Epidermal melanocyte (primary cell): Measurements from ENCODE around the gene GSTO2.

Source experiments
- DNase-seq: peaks from one replicate; pipeline ENCODE4 v3.0.0; 2011; ENCODE audit warnings: low spot score; ENCODE audit not compliant: insufficient read length

GSTO2 gene

DNA sequence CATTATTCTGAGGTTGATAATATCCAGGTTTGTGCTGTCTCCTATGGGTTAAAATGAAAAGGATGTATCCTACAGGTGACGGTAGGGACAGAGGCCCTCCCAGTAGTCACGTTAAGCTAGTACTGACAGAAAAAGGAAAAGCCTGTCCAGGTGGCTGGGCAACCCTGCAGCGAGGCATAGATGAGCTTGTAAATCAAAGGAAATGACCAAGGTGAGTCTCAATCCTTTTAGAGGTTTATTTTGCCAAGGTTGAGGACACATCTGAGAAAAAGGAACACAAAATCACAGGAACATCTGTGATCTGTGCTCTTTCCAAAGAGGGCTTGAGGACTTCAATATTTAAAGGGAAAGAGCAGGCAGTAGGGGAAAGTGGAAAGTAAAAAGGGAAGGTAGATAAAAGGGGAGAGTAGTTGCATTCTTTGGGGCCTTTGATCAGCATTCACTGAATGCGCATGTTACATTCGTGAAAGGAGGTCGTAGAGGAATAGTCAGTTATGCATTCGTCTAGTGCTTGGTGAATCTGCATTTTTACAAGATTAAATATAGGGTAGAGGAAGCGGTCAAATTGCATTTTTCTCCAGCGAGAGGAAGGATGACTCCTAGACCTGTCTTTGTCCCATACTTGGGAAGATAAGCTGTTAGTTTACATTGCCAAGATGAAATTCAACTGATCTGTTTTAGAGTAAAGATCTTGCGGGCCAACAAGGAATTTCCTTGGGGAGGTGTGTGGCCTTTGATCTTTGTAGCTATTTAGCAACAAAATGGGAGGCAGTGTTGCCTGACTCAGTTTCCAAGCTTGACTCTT lies 15.2 kb upstream of the GSTO2 start:
- DNase-seq: no peak

DNA sequence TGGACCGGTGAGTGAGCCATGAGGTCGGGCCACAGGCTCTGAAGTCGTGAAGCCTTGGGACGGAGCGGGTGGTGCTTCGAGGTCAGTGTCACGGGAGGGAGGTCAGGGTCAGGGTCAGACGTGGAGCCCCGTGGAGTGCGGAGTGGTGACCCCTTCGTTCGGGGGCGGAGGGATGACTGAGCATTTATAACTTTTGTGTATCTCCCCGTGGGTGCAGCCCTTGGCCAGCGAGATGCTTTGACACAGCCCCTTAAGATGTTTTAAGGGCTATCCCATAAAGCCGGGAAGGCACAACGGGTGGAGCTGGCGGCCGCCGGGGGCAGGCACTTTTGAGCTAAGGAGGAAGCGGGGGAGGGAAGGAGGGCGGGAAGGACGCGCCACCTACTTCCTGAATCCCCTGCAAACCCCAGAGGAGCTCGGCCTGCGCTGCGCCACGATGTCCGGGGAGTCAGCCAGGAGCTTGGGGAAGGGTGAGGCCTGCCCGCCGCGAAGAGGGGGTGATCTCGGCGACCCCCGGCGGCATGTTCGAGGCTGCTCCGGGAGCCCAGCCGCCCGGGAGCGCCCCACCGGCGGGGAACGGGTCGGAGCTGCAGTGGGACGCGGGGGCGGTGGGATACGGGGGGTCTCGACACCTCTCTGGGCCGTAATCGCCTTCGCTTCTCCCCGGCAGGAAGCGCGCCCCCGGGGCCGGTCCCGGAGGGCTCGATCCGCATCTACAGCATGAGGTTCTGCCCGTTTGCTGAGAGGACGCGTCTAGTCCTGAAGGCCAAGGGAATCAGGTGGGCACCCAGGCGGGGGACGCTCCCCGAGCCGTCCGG lies 14.3 kb upstream of the GSTO2 start, which contains the start of gene GSTO1:
Gene GSTO1, plus strand, starts transcription at position 400 of the 818 bp plus-strand sequence. Its CDS starts 37 bp downstream, at position 437.
- DNase-seq: peak; percentile 75

DNA sequence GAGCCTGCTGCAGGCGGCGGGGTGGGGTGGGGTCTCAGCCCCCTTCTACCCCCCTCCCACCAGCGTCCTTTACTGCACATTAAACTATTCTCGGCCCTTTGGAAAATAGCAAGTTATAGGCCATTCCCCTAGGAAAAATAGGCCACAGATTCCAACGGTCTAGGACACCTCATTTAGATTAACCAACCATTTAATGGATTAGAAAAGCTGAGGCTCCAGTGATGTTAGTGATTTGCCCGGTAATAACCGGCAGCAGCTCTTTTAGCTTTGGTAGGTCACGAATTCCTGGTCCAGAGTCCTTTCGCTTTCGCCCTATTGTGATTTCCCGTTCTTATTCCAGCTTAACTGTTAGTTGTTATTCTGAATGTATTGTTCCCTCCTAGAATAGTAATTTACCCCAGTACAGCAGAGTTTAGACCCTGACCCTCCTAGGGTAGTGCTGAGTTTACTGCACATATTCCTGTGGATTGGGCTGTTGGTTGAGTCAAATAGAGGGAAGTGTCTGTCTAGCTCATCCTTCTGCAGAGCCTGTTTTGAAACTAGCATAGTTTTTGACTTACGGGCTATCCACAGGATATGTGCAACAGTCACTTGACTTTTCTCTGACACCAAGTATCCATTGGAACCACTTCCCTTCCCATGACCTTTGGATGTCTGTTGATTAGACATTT lies 13.5 kb upstream of the GSTO2 start:
- peak; percentile 52 for DNase-seq

DNA sequence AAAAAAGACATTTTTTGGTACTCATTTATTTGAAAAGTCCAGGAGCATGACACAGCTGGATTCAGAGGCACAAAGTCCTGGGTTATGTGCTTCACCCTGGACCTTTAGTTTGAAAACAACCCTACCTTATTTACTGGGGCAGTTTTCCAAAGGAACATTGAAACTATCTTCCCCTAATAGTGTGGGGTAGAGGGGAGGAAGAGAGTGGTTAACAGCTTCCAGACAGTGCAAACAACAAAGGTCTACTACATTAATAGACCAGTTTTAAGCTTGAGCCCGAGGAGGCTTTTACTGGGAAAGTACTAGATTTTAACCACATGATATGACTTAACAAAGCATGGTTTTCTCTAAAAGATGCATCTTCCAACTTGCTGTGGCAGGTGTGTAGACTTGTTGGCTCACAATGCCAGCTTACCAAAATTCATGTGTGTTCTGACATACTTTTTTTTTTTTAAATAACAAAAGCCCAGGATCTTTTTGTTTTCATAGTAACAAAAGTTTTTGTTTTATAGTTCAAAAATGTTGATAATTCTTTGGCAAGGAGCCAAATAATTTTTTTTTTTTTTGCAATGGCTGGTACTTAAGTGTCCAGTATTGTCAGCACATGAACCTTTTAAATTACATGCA lies 12.5 kb upstream of the GSTO2 start:
- no peak for DNase-seq

DNA sequence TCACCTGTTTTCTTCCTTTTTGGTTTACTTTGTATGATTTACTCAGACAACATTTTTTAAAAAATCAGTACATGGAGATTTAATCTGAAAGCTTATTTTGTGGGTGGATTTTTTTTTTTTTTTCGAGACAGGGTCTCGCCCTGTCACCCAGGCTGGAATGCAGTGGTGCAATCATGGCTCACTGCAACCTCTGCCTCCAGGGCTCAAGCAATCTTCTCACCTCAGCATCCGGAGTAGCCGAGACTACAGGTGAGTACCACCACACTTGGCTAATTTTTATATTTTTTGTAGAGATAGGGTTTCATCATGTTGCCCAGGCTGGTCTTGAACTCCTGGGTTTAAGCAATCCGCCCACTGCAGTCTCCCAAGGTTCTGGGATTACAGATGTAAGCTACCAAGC lies 11.7 kb upstream of the GSTO2 start:
- no peak for DNase-seq

DNA sequence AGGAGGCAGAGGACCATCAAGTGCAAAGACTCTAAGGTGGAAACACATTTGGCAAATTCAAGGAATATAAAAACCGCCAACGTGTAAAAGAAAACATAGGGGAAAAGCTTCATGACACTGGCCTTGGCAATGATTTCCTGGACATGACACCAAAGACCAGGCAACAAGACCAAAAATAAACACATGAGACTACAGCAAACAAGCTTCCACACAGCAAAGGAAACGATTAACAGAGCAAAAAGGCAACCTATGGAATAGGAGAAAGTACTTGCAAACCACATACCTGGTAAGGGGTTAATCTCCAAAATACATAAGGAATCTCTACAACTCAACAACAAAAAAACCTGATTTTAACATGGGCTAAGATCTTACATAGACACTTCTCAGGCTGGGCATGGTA lies 10.8 kb upstream of the GSTO2 start:
- no peak for DNase-seq

DNA sequence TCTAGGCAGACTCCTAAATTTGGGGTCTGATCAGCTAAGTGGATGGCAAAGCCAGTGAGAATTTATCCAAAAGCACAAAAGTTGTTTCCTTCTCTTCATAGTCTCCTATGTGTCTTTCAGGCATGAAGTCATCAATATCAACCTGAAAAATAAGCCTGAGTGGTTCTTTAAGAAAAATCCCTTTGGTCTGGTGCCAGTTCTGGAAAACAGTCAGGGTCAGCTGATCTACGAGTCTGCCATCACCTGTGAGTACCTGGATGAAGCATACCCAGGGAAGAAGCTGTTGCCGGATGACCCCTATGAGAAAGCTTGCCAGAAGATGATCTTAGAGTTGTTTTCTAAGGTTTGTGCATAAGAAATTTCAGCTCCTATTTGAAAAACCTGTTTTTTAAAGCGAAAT lies 9.5 kb upstream of the GSTO2 start:
- no peak for DNase-seq

DNA sequence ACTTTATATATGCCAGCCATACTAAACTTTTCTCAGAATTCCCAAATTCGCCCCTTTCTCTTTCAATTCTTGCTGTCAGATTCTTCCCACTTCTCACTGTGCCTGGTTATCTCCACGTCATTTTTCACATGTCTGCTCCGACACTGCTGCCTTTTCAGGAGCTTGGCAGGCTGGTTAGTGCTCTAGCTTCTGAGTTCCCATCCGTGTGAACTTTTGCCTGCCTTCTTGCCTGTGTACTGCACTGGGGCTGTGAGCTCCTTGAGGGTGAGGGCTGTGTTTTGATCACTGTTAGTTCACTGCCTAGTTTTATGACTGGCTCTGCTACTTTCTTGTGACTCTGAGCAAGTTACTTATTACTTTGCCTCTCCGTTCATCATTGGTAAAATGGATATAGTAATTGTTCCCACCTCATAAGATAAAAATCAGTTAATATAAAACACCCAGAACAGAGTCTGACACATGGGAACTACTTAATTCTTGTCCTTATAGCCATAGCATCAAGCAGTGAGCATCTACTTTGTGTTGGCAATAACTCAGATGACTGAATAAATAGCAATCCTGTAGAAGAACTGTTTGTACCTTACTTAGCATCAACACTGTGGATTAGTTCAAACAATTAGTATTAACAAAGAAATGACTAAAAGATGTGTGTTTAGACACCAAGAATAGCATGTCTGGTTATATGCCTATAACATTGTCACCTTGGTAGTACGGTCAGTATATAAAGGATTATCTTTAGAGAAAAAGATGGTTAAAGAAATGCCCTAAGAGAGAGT lies 8.8 kb upstream of the GSTO2 start:
- DNase-seq: no peak

DNA sequence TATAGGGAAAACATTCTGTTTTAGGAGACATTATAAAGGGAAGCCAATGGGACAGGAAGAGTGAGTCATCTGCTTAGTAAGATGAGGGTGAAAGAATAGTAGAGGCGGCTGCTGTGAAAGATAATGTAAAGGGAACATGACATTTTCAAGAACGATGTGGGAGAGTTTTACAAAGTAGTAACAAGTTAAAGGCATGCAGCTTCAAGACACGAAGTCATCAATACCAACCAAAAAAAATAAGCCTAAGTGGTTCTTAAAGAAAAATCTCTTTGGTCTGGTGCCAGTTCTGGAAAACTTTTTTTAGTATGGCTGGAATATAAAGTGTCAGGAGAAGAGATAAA lies 8.2 kb upstream of the GSTO2 start:
- DNase-seq: no peak

DNA sequence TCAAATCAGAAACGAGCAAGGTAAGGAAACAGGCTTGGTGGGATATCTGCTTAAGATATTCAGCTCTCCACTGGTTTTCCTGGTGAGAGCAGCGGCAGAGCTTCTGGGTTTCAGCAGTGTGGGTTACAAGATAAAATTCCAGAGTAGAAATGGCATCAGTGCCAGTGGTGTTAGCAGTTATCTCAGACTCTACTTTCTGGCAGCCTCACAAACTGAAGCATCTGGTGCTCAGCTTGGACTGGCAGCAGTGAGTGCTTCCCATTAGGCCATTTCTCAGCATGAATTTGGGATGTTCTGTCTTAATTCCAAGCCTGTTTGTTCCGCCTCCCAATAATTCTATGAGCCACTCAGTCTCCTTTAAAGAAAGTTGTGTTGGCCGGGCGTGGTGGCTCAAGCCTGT lies 6.9 kb upstream of the GSTO2 start:
- no peak for DNase-seq

DNA sequence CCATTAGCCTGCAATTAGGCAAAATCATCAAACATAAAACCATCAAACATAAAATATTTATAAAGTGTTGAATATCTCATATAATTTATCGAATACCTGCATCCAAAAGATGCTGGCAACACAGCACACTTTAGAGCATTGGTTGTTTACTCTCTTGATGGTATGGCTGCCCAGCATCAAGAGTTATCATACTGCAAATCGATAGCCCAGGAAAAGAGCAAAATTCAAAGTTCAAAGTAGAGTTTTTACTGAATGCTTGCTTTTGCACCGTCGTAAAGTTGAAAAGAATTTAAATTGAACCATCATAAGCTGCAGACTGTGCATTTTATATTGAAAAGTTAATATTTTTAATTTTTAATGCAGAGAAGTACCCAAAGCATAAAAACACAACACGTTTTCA lies 4.2 kb upstream of the GSTO2 start:
- DNase-seq: no peak

DNA sequence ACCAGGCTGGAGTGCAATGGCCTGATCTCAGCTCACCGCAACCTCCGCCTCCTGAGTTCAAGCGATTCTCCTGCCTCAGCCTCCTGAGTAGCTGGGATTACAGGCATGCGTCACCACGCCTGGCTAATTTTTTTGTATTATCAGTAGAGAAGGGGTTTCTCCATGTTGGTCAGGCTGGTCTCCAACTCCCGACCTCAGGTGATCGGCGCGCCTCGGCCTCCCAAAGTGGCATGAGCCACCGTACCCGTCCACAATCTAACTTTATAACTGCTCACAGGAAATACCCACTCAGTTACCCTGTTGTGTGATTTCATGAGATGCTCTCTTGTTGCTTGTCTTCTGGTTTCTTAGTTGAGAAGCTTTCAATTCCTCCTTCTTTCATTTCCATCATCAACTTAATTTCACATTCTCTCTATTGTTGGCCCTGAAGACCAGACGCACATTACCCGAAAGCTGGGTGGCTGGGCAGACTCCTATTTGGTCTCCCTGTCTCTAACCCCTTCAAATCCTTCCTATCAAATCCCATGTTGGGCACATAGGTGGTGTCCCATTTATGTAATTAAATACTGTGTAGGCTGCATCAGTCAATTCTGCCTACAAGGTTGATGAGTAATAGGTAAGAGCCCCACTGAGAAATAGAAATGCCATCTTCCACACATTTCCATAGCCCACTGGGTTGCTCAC lies 1.1 kb upstream of the GSTO2 start:
- DNase-seq: no peak

DNA sequence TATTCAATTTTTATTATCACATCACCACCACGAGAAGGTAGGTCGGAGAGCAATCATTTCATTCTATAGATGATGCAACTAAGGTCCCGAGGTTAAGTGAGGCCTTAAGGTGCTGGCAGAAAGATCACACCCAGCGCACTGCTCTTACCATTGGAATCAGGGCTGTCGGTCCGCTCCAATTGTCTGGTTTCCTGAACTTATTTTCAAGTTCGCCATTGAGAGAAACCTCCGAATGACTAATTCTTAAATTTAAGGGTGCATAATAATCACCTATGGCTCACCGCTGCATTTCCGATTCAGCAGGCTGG lies 625 bp upstream of the GSTO2 start:
- no peak for DNase-seq

DNA sequence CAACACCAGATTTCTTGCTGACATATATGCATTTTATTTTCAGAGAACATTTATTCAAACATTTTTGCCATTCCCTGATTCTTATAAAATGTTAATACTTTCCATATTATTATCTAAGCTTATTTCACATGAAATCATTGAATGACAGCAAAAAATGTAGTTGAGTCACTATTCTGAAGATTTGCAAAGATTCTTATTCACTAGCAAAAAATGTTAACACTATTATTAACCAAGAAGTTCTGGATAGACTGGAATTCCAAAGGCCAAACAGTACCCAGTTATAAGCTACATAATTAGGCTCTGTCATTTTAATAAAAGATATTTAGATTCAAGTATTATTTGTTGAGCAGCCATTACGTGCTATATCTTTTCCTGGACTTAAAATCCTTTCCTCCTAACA lies 4.3 kb downstream of the GSTO2 start:
- no peak for DNase-seq

DNA sequence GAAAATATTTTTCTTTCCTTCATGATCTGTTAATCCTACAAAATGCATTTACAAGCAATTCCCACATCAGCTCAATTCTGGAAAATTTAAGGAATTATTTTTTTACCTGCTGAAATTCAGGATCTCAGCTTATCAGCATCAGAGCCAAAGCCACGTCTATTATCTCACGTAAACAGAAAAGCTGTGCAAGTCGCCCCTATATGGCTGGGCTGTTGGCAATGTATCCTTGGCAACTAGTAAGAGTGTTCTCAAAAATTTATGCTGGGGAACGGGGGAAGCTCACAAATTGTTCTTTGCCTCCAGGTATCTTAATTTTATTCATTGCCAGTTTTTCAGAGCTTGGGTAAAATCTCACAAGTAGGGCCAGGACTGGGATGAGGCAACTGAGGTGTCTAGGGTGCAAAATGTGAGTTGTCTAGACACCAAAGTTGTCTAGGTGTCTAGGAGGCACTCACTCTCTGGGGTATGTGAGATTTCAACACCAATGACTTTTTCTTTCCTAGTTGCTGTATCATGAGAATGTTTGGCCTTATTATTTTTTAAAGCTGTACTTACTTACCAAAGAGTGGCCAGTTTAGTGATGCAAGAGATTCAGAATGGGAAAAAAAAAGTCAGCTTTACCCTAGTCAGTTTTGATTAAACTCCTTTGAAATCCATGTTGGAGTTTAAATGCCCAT lies 5.1 kb downstream of the GSTO2 start:
- DNase-seq: no peak

DNA sequence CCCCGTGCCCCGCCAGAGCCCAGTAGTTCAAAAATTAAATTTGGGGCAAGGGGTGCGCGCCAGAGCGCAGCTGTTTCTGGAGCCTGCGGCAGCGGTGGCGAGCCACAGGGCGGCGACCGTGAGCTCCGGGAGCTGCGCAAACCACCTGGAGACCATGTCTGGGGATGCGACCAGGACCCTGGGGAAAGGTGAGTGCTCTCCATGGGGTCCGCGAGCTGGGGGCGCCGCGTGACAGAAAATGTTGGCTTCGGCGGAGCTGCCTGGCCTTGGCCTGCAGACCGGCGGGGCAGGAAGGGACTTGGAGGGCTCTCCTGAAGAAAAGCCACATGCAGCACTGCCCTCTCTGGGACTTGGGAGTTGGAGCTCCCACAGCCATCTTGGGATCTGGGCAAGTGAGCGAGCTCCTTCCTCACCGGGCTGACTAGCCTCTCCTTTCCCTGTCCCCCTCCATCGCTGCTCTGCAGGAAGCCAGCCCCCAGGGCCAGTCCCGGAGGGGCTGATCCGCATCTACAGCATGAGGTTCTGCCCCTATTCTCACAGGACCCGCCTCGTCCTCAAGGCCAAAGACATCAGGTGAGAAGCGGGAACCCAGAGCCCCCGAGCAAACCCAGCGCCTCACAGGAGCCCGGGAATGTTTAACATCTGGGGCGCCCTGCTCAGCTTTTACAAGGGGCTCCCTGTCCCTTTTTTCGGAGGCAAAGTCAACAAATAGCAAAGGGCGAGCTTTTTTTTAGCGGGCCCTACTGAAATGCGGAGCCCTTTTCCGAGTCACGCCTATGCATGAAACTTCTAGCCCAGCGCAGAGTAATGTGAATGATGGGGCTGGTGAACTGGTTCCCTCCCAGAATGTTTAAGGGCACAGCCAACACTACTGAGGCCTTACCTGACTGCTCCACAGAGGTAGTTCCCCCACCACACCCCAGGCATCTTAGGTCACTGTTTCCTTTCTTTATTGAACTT lies 6.1 kb downstream of the GSTO2 start:
- DNase-seq: peak; percentile 54

DNA sequence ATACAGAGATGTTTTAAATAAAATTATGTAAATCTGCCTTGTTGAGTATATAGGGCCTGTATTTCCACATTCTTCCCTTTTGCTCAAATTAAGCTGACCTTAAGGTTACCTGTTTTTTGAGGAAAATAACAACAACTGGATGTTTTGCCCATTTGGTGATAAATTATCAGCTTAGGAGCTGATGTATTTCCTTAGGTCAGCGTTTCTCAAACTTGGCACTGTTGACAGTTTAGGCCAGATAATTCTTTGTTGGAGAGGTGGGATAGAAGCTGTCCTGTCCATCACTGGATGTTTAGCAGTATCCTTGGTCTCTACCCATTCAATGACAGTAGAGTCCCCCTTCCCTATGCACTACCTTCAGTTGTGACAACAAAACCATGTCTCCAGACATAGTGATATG lies 7.2 kb downstream of the GSTO2 start:
- DNase-seq: no peak

DNA sequence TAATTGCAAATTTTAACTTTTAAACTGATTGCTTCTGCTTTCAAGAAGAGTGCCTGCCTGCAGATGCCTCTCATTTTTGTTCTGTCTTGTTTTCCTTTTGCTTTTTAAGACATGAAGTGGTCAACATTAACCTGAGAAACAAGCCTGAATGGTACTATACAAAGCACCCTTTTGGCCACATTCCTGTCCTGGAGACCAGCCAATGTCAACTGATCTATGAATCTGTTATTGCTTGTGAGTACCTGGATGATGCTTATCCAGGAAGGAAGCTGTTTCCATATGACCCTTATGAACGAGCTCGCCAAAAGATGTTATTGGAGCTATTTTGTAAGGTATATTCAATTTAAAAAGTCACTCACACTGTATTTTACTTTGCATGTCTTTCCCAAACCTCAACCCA lies 8.8 kb downstream of the GSTO2 start:
- DNase-seq: no peak
